GM12891 (cell line): Measurements from ENCODE around the gene TANC1.

Experiments used
- PAX5 ChIP-seq: IDR thresholded peaks from 2 replicates; pipeline ENCODE4 v1.6.1; 2011; ENCODE audit warnings: low read length, moderate library complexity, mild to moderate bottlenecking; ENCODE audit not compliant: insufficient read depth, severe bottlenecking
- POLR2A ChIP-seq: IDR thresholded peaks from 2 replicates; pipeline ENCODE4 v1.6.1; 2011; ENCODE audit warnings: low read depth, low read length, control low read depth
- POLR2AphosphoS5 ChIP-seq: IDR thresholded peaks from 2 replicates; pipeline ENCODE4 v1.6.1; 2011; ENCODE audit warnings: low read depth, low read length, control low read depth
- SPI1 ChIP-seq: IDR thresholded peaks from 2 replicates; pipeline ENCODE4 v1.6.1; 2011; ENCODE audit warnings: low read depth, low read length, control low read depth
- TAF1 ChIP-seq: IDR thresholded peaks from 2 replicates; pipeline ENCODE4 v1.6.1; 2011; ENCODE audit warnings: low read depth, low read length, control low read depth

DNA sequence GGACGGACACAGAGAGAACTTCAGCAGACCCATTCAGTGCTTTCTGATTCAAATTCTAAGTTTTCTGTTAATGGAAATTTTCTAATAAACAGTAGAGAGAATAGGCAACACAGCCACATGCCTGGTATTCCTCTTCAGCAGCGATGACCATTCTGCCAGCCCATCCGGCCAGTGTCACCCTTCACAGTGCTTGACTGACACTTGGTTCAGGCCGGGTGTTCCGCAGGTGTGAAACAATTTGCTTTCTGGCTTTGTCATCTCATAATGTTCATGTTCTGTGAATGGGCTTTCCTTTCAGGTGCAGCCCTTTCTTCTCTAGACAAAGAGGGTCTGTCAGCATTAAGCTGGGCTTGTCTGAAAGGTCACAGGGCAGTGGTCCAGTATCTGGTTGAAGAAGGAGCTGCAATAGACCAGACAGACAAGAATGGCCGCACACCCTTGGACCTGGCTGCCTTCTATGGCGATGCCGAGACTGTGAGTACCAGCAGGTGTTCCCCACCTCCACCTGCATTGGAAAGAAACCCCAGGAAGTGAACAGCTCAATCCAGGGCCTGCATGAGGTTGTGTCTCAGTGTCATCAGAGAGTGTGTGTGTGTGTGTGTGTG is 251.1 kb downstream of the TANC1 start:
- TF ChIP-seq SPI1 (no peak), POLR2A (no peak), POLR2AphosphoS5 (no peak), TAF1 (no peak), PAX5 (no peak)
